Measurements from ENCODE around the gene AGBL1.

AGBL1 gene

GRCh38 chr15:86833595-86833994 lies 753.9 kb downstream of the AGBL1 start:
- H3K23ac ChIP-seq (ENCODE audit: low read depth, low read length, poor library complexity), result no peak overlapping the region
- DNase-seq (ENCODE audit: low spot score), result no peak
- no peak overlapping the region for H3K14ac ChIP-seq (ENCODE audit: low read length)
- H3K79me1 ChIP-seq (ENCODE audit: low read depth, low read length), result no peaks in the 10 kb centered on the region
- H3K36me3 ChIP-seq (replicated peaks in 1 of 2; ENCODE audit: control insufficient read depth in 2 of 2, insufficient read depth in 2 of 2, low read length in 2 of 2), result no peaks in the 10 kb centered on the region
- H2AK5ac ChIP-seq (ENCODE audit: low read depth, low read length), result no peak overlapping the region
- H3K4ac ChIP-seq (ENCODE audit: low read length), result no peak overlapping the region
- no peak overlapping the region for H3K18ac ChIP-seq (ENCODE audit: low read length)
- no peak overlapping the region for H2BK15ac ChIP-seq (ENCODE audit: low read length)
- no peak overlapping the region for H3K9ac ChIP-seq (ENCODE audit: low read depth, low read length, poor library complexity)
- no peaks in the 10 kb centered on the region for H3K4me1 ChIP-seq (ENCODE audit: control insufficient read depth in 2 of 2, insufficient read depth in 1 of 2, low read depth in 1 of 2, low read length in 2 of 2)
- H3K4me2 ChIP-seq (ENCODE audit: insufficient read depth, low read length, poor library complexity, severe bottlenecking), result no peak overlapping the region
- H3K4me3 ChIP-seq (ENCODE audit: low read length in 2 of 2), result no peak overlapping the region
- no peak overlapping the region for H2BK12ac ChIP-seq (ENCODE audit: low read length)
- H2BK5ac ChIP-seq (ENCODE audit: low read length), result no peak overlapping the region
- H3K27me3 ChIP-seq (ENCODE audit: control insufficient read depth in 3 of 3, insufficient read depth in 3 of 3, low read depth in 1 of 3, low read length in 3 of 3), result no peaks in the 10 kb centered on the region
- H2BK120ac ChIP-seq (ENCODE audit: low read depth, low read length), result no peak overlapping the region
- H4K8ac ChIP-seq (ENCODE audit: low read depth, low read length), result no peak overlapping the region
- no peak overlapping the region for H4K91ac ChIP-seq (ENCODE audit: low read depth, low read length, poor library complexity)
- no peak overlapping the region for H3K27ac ChIP-seq (replicated peaks; ENCODE audit: low read length)
- WGBS, 2 donors (ENCODE audit: extremely low coverage in 2 of 2, insufficient read length in 2 of 2, insufficient replicate concordance in 1 of 2), result no CpG with 5 or more reads among the region's 2 CpGs
- no peak overlapping the region for H2AFZ ChIP-seq (ENCODE audit: low read length)
- no peaks in the 10 kb centered on the region for H3K9me3 ChIP-seq (replicated peaks in 1 of 2; ENCODE audit: control insufficient read depth in 2 of 2, insufficient read depth in 1 of 2, low read depth in 1 of 2, low read length in 2 of 2)

- no peaks in the 10 kb centered on the region for H3K36me3 ChIP-seq (replicated peaks in 1 of 2; ENCODE audit: control insufficient read depth in 2 of 2, insufficient read depth in 2 of 2, low read length in 2 of 2)
- no peak overlapping the region for H3K18ac ChIP-seq (ENCODE audit: low read length)
- H4K91ac ChIP-seq (ENCODE audit: low read depth, low read length, poor library complexity), result no peak overlapping the region
- no peak overlapping the region for H3K27ac ChIP-seq (replicated peaks; ENCODE audit: low read length)
- no peak overlapping the region for H3K23ac ChIP-seq (ENCODE audit: low read depth, low read length, poor library complexity)
- no peaks in the 10 kb centered on the region for H3K4me1 ChIP-seq (ENCODE audit: control insufficient read depth in 2 of 2, insufficient read depth in 1 of 2, low read depth in 1 of 2, low read length in 2 of 2)
- no peak overlapping the region for H2BK15ac ChIP-seq (ENCODE audit: low read length)
- no peak overlapping the region for H4K8ac ChIP-seq (ENCODE audit: low read depth, low read length)
- no peak overlapping the region for H2BK12ac ChIP-seq (ENCODE audit: low read length)
- H3K9ac ChIP-seq (ENCODE audit: low read depth, low read length, poor library complexity), result no peak overlapping the region
- no peak overlapping the region for H2BK5ac ChIP-seq (ENCODE audit: low read length)
- no peaks in the 10 kb centered on the region for H3K27me3 ChIP-seq (ENCODE audit: control insufficient read depth in 3 of 3, insufficient read depth in 3 of 3, low read depth in 1 of 3, low read length in 3 of 3)
- no peaks in the 10 kb centered on the region for H3K9me3 ChIP-seq (replicated peaks in 1 of 2; ENCODE audit: control insufficient read depth in 2 of 2, insufficient read depth in 1 of 2, low read depth in 1 of 2, low read length in 2 of 2)
- no peak overlapping the region for H3K4me2 ChIP-seq (ENCODE audit: insufficient read depth, low read length, poor library complexity, severe bottlenecking)
- no peak overlapping the region for H3K4ac ChIP-seq (ENCODE audit: low read length)
- no peak overlapping the region for H3K4me3 ChIP-seq (ENCODE audit: low read length in 2 of 2)
- H2AFZ ChIP-seq (ENCODE audit: low read length), result no peak overlapping the region
- DNase-seq (ENCODE audit: low spot score), result no peak
- H3K79me1 ChIP-seq (ENCODE audit: low read depth, low read length), result no peaks in the 10 kb centered on the region
- H3K14ac ChIP-seq (ENCODE audit: low read length), result no peak overlapping the region
- WGBS, 2 donors (ENCODE audit: extremely low coverage in 2 of 2, insufficient read length in 2 of 2, insufficient replicate concordance in 1 of 2), result no CpG with 5 or more reads among the region's 7 CpGs
- no peak overlapping the region for H2BK120ac ChIP-seq (ENCODE audit: low read depth, low read length)
- no peak overlapping the region for H2AK5ac ChIP-seq (ENCODE audit: low read depth, low read length)
These were observed 754.6 kb downstream of the AGBL1 start for GRCh38 chr15:86834115-86834863.

DNA sequence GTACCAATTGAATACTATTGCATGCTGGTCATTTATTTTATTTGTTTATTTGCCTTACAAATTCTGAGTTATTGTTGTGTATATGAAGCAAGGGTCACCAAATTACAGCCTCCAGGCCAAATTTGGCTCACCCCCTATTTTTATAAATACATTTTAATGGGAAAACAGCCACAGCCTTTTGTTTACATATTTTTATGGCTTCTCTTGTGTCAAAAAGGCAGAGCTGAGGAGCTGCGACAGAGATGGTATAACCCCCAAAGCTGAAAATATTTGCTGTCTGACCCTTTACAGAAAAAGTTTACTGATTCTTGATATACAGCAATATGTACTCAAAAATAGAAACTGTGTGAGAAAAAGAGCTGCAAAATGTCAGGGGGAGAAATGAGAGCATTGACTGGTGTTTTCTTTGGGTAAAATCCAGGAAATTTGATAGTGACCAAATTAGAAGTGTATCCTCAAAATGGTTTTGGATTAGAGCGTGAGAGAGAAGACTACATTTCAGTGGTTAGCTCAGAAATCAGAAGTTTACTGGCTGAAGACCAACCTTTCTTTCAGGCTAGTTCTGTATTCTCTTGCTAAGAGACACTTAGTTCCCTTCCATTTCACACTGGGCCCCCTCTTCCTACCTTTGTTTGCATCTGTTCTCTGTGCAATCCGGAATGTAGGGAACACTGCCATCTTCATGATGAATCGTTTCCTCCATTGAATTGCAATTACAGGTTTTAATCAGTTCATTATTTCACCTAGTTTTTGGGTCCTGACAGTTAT lies 757.8 kb downstream of the AGBL1 start:
- Histone ChIP-seq H3K4me1 (ENCODE audit: control insufficient read depth in 2 of 2, insufficient read depth in 1 of 2, low read depth in 1 of 2, low read length in 2 of 2) (peaks cover 0 to 1% of the 10 kb centered on the region in 2 donors), H3K4ac (ENCODE audit: low read length) (no peak overlapping the region), H3K79me1 (ENCODE audit: low read depth, low read length) (no peaks in the 10 kb centered on the region), H3K4me3 (ENCODE audit: low read length in 2 of 2) (no peak overlapping the region), H2AFZ (ENCODE audit: low read length) (no peak overlapping the region), H3K27ac (replicated peaks; ENCODE audit: low read length) (no peak overlapping the region), H2BK15ac (ENCODE audit: low read length) (no peak overlapping the region), H2BK120ac (ENCODE audit: low read depth, low read length) (no peak overlapping the region), H3K23ac (ENCODE audit: low read depth, low read length, poor library complexity) (no peak overlapping the region), H3K4me2 (ENCODE audit: insufficient read depth, low read length, poor library complexity, severe bottlenecking) (no peak overlapping the region), H3K18ac (ENCODE audit: low read length) (no peak overlapping the region), H3K27me3 (ENCODE audit: control insufficient read depth in 3 of 3, insufficient read depth in 3 of 3, low read depth in 1 of 3, low read length in 3 of 3) (no peaks in the 10 kb centered on the region), H2BK5ac (ENCODE audit: low read length) (no peak overlapping the region), H2AK5ac (ENCODE audit: low read depth, low read length) (no peak overlapping the region), H3K9ac (ENCODE audit: low read depth, low read length, poor library complexity) (no peak overlapping the region), H4K91ac (ENCODE audit: low read depth, low read length, poor library complexity) (no peak overlapping the region), H3K9me3 (replicated peaks in 1 of 2; ENCODE audit: control insufficient read depth in 2 of 2, insufficient read depth in 1 of 2, low read depth in 1 of 2, low read length in 2 of 2) (no peaks in the 10 kb centered on the region), H4K8ac (ENCODE audit: low read depth, low read length) (no peak overlapping the region), H3K36me3 (replicated peaks in 1 of 2; ENCODE audit: control insufficient read depth in 2 of 2, insufficient read depth in 2 of 2, low read length in 2 of 2) (no peaks in the 10 kb centered on the region), H3K14ac (ENCODE audit: low read length) (no peak overlapping the region), H2BK12ac (ENCODE audit: low read length) (no peak overlapping the region)
- DNase-seq (ENCODE audit: low spot score), result no peak
- no CpG with 5 or more reads among the region's 4 CpGs for WGBS, 2 donors (ENCODE audit: extremely low coverage in 2 of 2, insufficient read length in 2 of 2, insufficient replicate concordance in 1 of 2)

- H4K91ac ChIP-seq (ENCODE audit: low read depth, low read length, poor library complexity), result no peak overlapping the region
These were observed 759.8 kb downstream of the AGBL1 start for GRCh38 chr15:86839502-86839901.

More at GRCh38 chr15:86839502-86839901, 759.8 kb downstream of the AGBL1 start:
- H2AFZ ChIP-seq (ENCODE audit: low read length), result no peak overlapping the region
- no peak overlapping the region for H3K14ac ChIP-seq (ENCODE audit: low read length)
- no peaks in the 10 kb centered on the region for H3K9me3 ChIP-seq (replicated peaks in 1 of 2; ENCODE audit: control insufficient read depth in 2 of 2, insufficient read depth in 1 of 2, low read depth in 1 of 2, low read length in 2 of 2)
- no peaks in the 10 kb centered on the region for H3K27me3 ChIP-seq (ENCODE audit: control insufficient read depth in 3 of 3, insufficient read depth in 3 of 3, low read depth in 1 of 3, low read length in 3 of 3)
- H4K8ac ChIP-seq (ENCODE audit: low read depth, low read length), result no peak overlapping the region
- H3K23ac ChIP-seq (ENCODE audit: low read depth, low read length, poor library complexity), result no peak overlapping the region
- no peak overlapping the region for H3K4me2 ChIP-seq (ENCODE audit: insufficient read depth, low read length, poor library complexity, severe bottlenecking)
- no peak overlapping the region for H2BK15ac ChIP-seq (ENCODE audit: low read length)
- H3K4me3 ChIP-seq (ENCODE audit: low read length in 2 of 2), result no peak overlapping the region
- H3K79me1 ChIP-seq (ENCODE audit: low read depth, low read length), result no peaks in the 10 kb centered on the region
- DNase-seq (ENCODE audit: low spot score), result no peak
- H2BK5ac ChIP-seq (ENCODE audit: low read length), result no peak overlapping the region
- H3K18ac ChIP-seq (ENCODE audit: low read length), result no peak overlapping the region
- no peak overlapping the region for H3K4ac ChIP-seq (ENCODE audit: low read length)
- no peak overlapping the region for H3K27ac ChIP-seq (replicated peaks; ENCODE audit: low read length)
- H2BK12ac ChIP-seq (ENCODE audit: low read length), result no peak overlapping the region
- H3K4me1 ChIP-seq (ENCODE audit: control insufficient read depth in 2 of 2, insufficient read depth in 1 of 2, low read depth in 1 of 2, low read length in 2 of 2), result peaks cover 0 to 1% of the 10 kb centered on the region in 2 donors
- WGBS, 2 donors (ENCODE audit: extremely low coverage in 2 of 2, insufficient read length in 2 of 2, insufficient replicate concordance in 1 of 2), result no CpG with 5 or more reads among the region's 3 CpGs
- no peaks in the 10 kb centered on the region for H3K36me3 ChIP-seq (replicated peaks in 1 of 2; ENCODE audit: control insufficient read depth in 2 of 2, insufficient read depth in 2 of 2, low read length in 2 of 2)
- no peak overlapping the region for H2BK120ac ChIP-seq (ENCODE audit: low read depth, low read length)
- H2AK5ac ChIP-seq (ENCODE audit: low read depth, low read length), result no peak overlapping the region
- no peak overlapping the region for H3K9ac ChIP-seq (ENCODE audit: low read depth, low read length, poor library complexity)
